Omental fat pad (tissue), 4 donors: ENCODE data around the gene CNTNAP2. TPM values are rescaled to one million over a fixed set of nuclear protein-coding genes. Genes with fewer than 3 reads are reported as not detected.

ENCODE experiments used
- ATAC-seq: fragments of 150-250 bp; one replicate; pipeline ENCODE4 v1.9.1; 2016; ENCODE audit warnings: mild to moderate bottlenecking, moderate library complexity; ENCODE audit not compliant: low FRiP score
- DNase-seq: peaks from one replicate; pipeline ENCODE4 v3.0.0-alpha.2; 2019; ENCODE audit warnings: low spot score
- CTCF ChIP-seq, 3 donors: fragments of 450-650 bp; IDR thresholded peaks; one replicate each; pipeline ENCODE4 v1.5.1; 2016 to 2017; ENCODE audit warnings: antibody characterized with exemption in 3 of 3, mild to moderate bottlenecking in 3 of 3, moderate library complexity in 2 of 3
- total RNA-seq, 4 donors: library from RNA; depleted of rRNA; stranded (reverse); fragments of >200 nt; gene quantifications; one replicate each; pipeline ENCODE4 v1.1.0, GENCODE V29; 2016

CNTNAP2 gene
- total RNA-seq, 4 donors from 2014 or later = 0.38 to 1.5 (median 1.1) TPM; not detected in 1

- no peak for TF ChIP-seq CTCF (IDR thresholded peaks at IDR 0.05)
- ATAC-seq (no peak), DNase-seq (no peak)
These were observed 1035.1 kb downstream of the CNTNAP2 start for GRCh38 chr7:147151661-147152060.

- no peak for ATAC-seq
- no peak for TF ChIP-seq CTCF (IDR thresholded peaks at IDR 0.05)
- no peak for DNase-seq
These were observed 1037.0 kb downstream of the CNTNAP2 start for GRCh38 chr7:147153571-147153970.

- DNase-seq = no peak
- no peak for TF ChIP-seq CTCF (IDR thresholded peaks at IDR 0.05)
- ATAC-seq = no peak
These were observed 1044.8 kb downstream of the CNTNAP2 start for GRCh38 chr7:147161405-147161804.

- DNase-seq (no peak), ATAC-seq (no peak)
- no peak for TF ChIP-seq CTCF (IDR thresholded peaks at IDR 0.05)
These were observed 1053.9 kb downstream of the CNTNAP2 start for GRCh38 chr7:147170341-147171012.

- DNase-seq (no peak), ATAC-seq (no peak)
- no peak for TF ChIP-seq CTCF (IDR thresholded peaks at IDR 0.05)
These were observed 1054.4 kb downstream of the CNTNAP2 start for GRCh38 chr7:147171013-147171391.

- DNase-seq (no peak), ATAC-seq (no peak)
- no peak for TF ChIP-seq CTCF (IDR thresholded peaks at IDR 0.05)
These were observed 1057.3 kb downstream of the CNTNAP2 start for GRCh38 chr7:147173883-147174282.

- DNase-seq (no peak), ATAC-seq (no peak)
- no peak for TF ChIP-seq CTCF (IDR thresholded peaks at IDR 0.05)
These were observed 1066.3 kb downstream of the CNTNAP2 start for GRCh38 chr7:147182874-147183273.
